Pancreas (tissue), 10 donors: ENCODE data around the gene HOXC5. TPM values are rescaled to one million over a fixed set of nuclear protein-coding genes. Genes with fewer than 3 reads are reported as not detected.

Experiments
- ATAC-seq, 4 donors: fragments of 200-7000 bp; cut with Tn5 transposase; one replicate each; pipeline versions ENCODE4 v1.8.0 to v1.9.1; 2020; ENCODE audit warnings: mild to moderate bottlenecking in 4 of 4, moderate library complexity in 4 of 4
- DNase-seq, 6 donors: peaks; one replicate each; pipeline ENCODE4 v3.0.0-alpha.2; 2020
- FAIRE-seq: peaks from 2 replicates; lab custom pipeline; 2012; peaks lifted over from hg19 to GRCh38; lab: Jason Lieb, UNC
- H3K27ac ChIP-seq, 4 donors: fragments of 200-600 bp; sonication (generic); 1 replicate in 3 of 4; 2 replicates in 1 of 4; pipeline versions ENCODE4 v1.5.0 to v1.8.0; 2020
- H3K27me3 ChIP-seq, 4 donors: fragments of 200-600 bp; one replicate each; pipeline ENCODE4 v1.8.0; 2021
- H3K36me3 ChIP-seq, 3 donors: fragments of 200-600 bp; sonication (generic) in 1 of 3; one replicate each; pipeline versions ENCODE4 v1.5.0 to v1.8.0; 2020 to 2021
- H3K4me1 ChIP-seq, 3 donors: fragments of 200-600 bp; one replicate each; pipeline ENCODE4 v1.8.0; 2021
- H3K4me3 ChIP-seq, 4 donors: fragments of 200-600 bp; sonication (generic) in 2 of 4; one replicate each; pipeline versions ENCODE4 v1.5.0 to v1.8.0; 2020 to 2021
- H3K9me3 ChIP-seq, 4 donors: fragments of 200-600 bp; one replicate each; pipeline ENCODE4 v1.8.0; 2021
- WGBS, 2 donors: extraction: QIAGEN DNeasy Blood & Tissue Kit; methylation state at CpG; one replicate each; pipeline ENCODE4 v1.1.7; 2013; 5-methylcytosine and 5-hydroxymethylcytosine counted together
- intact Hi-C, 3 donors: fragments of 100-400 bp; cut with DNase I; formaldehyde crosslinking; loops; one replicate each; pipeline versions ENCODE4 v1.11.1 to v1.14.2; 2022
- polyA plus RNA-seq, 2 donors: library from polyadenylated mRNA; stranded (reverse); fragments of 200-250 nt; gene quantifications; one replicate each; pipeline ENCODE4 v1.2.3, GENCODE V29; 2013
- total RNA-seq, 6 donors: library from RNA; stranded (reverse); fragmentation: NEBNext Ultra II Directional in 4 of 6; extraction: Animal tissue kit (Norgen Biotek cat#: 25700) in 4 of 6; gene quantifications; one replicate each; pipeline versions ENCODE4 v1.2.1 to v1.2.4, GENCODE V29; 2021 to 2023
- TF ChIP-seq, protein P1 (sequence below), 4 donors: fragments of 200-600 bp; sonication (generic) in 3 of 4; IDR thresholded peaks; one replicate each; pipeline versions ENCODE4 v1.5.0 to v1.8.0; 2021; ENCODE audit warnings: antibody characterized with exemption in 4 of 4
- donor health status: healthy with polysubstance abuse.
- donor health status: DM: no; HTN: no; CAD: no; lungs with moderate emphysema.
- donor health status: DM: no; HTN: no; CAD: no.
- donor health status: control.
- donor health status: control.
- donor health status: Bipolar disorder and iron deficiency.
- donor health status: DM: yes; HTN: yes; CAD: no.
- donor health status: DM: no; HTN: no; CAD: no.
- donor health status: DM: no; HTN: no; CAD: no.
- donor health status: DM: yes; HTN: yes; CAD: no.

Gene HOXC5
- total and polyA plus RNA-seq, 8 donors, result not detected

DNA sequence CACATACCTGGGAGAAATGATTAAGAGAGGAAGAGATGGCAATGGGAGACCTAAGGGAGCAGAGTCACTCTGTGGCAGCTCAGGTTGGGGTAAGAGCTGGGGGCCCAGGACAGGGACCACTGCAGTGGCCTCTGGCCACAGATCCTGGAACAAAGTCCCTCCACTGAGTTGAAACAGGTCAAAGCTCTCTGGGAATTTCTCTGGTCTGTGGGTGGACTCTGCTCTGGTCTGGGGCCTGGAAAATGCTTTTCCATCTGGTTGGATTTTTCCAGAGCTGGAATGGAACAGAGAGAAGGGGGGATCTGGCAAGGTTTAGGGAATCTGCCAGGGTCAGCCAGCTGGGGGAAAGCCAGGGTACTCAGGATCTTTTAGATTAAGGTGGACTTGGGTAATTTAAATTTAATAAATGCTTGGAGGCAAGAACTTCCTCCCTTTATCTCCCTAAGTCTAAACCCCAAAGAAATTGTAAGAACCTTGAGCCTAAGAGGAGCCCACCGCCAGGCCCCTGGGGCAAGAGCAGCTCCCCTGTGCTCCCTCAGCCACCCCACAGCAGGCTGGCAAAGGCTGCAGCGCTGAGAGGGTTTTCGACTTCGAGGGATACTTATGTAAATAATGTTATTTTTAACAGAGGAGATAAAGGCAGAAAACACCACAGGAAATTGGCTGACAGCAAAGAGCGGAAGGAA lies 44.2 kb upstream of the HOXC5 start:
- DNase-seq (no peak), ATAC-seq (no peak), FAIRE-seq (no peak)
- Histone ChIP-seq H3K4me3 (no peak overlapping the region), H3K27me3 (peaks cover 0 to 88% (median 19%) of the 10 kb centered on the region in 4 donors), H3K4me1 (peaks cover 0 to 19% (median 12%) of the 10 kb centered on the region in 3 donors), H3K27ac (no peak overlapping the region), H3K36me3 (no peaks in the 10 kb centered on the region), H3K9me3 (no peaks in the 10 kb centered on the region)
- whole genome bisulfite sequencing, 2 donors, result 11 to 13% methylated on average over 5 of the region's 5 CpGs
- TF ChIP-seq, protein P1, sequence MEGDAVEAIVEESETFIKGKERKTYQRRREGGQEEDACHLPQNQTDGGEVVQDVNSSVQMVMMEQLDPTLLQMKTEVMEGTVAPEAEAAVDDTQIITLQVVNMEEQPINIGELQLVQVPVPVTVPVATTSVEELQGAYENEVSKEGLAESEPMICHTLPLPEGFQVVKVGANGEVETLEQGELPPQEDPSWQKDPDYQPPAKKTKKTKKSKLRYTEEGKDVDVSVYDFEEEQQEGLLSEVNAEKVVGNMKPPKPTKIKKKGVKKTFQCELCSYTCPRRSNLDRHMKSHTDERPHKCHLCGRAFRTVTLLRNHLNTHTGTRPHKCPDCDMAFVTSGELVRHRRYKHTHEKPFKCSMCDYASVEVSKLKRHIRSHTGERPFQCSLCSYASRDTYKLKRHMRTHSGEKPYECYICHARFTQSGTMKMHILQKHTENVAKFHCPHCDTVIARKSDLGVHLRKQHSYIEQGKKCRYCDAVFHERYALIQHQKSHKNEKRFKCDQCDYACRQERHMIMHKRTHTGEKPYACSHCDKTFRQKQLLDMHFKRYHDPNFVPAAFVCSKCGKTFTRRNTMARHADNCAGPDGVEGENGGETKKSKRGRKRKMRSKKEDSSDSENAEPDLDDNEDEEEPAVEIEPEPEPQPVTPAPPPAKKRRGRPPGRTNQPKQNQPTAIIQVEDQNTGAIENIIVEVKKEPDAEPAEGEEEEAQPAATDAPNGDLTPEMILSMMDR (IDR thresholded peaks at IDR 0.05), result no peak
- intact Hi-C loops, result no loop called here

DNA sequence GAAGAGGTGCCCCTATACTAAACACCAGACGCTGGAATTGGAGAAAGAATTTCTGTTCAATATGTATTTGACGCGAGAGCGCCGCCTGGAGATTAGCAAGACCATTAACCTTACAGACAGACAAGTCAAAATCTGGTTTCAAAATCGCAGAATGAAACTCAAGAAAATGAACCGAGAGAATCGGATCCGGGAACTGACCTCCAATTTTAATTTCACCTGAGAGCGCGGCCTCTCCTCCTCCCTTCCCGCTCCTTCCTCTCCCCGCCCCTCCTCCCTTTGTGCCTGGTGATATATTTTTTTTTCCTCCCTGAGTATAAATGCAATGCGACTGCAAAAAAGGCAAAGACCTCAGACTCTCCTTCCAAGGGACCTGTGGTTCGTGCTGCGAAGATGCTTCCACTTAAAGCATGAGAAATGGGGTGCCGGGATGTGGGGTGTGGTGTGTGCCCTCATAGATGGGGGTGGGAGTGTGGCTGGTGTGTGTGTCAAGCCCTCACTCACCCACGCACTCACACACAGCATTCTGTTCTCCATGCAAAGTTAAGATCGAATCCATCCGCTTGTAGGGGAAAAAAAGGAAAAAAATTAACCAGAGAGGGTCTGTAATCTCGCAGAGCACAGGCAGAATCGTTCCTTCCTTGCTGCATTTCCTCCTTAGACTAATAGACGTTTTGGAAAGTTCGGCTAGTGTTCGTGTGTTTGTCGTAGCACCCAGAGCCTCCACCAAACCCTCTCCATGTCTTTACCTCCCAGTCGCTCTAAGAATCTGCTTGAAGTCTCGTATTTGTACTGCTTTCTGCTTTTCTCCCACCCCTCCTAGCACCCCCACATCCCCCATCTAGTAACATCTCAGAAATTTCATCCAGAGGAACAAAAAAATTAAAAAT lies 43.4 kb upstream of the HOXC5 start:
- ATAC-seq (no peak), DNase-seq (no peak), FAIRE-seq (no peak)
- H3K4me3 ChIP-seq, result no peak overlapping the region
- TF ChIP-seq, protein P1 (IDR thresholded peaks at IDR 0.05), result no peak
- H3K9me3 ChIP-seq, result no peaks in the 10 kb centered on the region
- H3K27ac ChIP-seq, result no peak overlapping the region
- intact Hi-C loops, result no loop called here
- no peaks in the 10 kb centered on the region for H3K36me3 ChIP-seq
- peaks cover 3 to 89% (median 16%) of the 10 kb centered on the region in 4 donors for H3K27me3 ChIP-seq
- 5 to 6% methylated on average over 28 of the region's 28 CpGs for WGBS, 2 donors
- peaks cover 0 to 23% (median 16%) of the 10 kb centered on the region in 3 donors for H3K4me1 ChIP-seq

DNA sequence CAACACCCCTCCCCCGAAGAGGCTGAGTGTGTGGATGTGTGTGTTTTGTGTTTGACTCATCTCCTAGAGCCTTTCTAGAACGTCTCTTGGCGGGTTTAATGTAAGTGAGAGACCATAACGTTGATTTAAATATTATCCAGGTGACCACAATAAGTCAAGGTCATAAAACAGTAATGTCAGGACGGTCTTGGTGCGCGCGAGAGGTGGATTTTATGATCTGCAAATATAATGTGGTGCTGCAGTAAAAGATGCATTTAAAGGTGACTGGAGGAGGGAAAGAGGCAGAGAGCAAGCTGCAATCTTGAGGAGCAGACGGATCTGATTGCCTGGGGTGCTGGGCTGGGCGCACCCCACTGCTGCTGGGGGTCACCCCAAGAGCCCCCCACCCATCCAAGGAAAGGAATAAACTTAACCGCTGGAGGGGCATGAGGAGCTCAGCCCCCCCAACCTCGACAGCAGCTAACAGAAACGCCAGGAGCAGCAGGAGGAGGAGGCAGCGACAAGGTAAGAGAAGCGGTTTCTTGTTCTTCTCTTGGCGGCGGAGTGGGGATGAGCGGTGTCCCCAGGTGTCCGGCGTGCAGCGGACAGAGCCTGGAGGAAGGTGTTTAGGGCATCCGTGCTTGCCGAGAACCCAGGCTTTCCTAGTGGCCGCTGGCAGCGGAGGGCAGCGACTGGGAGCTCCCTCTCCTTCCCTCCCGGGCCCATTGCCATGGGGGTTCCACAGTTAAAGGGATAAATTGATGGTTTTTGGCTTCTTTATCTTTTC lies 42.4 kb upstream of the HOXC5 start:
- Histone ChIP-seq H3K4me3 (no peak overlapping the region), H3K27me3 (peaks cover 3 to 89% (median 14%) of the 10 kb centered on the region in 4 donors)

DNA sequence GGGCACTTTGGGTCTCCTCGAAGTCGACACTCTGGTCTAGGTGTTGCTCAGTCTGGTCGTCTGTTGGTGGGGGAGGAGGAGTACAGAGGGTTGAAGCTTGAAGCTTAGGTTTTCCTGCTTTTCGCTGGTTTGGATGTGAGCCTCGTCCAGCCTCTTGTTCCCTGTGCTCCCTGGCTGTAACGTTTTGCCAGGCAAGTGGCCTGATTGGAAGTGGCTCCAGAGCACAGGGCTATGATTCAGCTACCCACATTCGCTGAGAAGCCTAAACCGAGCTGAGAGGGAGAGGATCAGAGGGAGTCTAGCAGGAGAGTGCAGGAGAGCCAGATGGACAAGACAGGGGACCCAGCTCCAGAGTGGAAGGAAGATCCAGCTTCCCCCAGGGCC lies 41.8 kb upstream of the HOXC5 start:
- Histone ChIP-seq H3K4me3 (no peak overlapping the region), H3K4me1 (peaks cover 0 to 21% (median 18%) of the 10 kb centered on the region in 3 donors), H3K9me3 (no peaks in the 10 kb centered on the region), H3K27me3 (peaks cover 3 to 89% (median 12%) of the 10 kb centered on the region in 4 donors), H3K27ac (no peak overlapping the region), H3K36me3 (no peaks in the 10 kb centered on the region)
- TF ChIP-seq, protein P1 (IDR thresholded peaks at IDR 0.05), result no peak
- intact Hi-C loops, result no loop called here
- no peak for FAIRE-seq
- DNase-seq, result no peak
- WGBS, 2 donors, result 4 to 6% methylated on average over 8 of the region's 8 CpGs
- no peak for ATAC-seq

More for the DNA sequence above, 42.4 kb upstream of the HOXC5 start:
- WGBS, 2 donors, result 5 to 6% methylated on average over 27 of the region's 27 CpGs
- no peak for ATAC-seq
- intact Hi-C loops, result no loop called here
- Histone ChIP-seq H3K4me1 (peaks cover 0 to 24% (median 21%) of the 10 kb centered on the region in 3 donors), H3K9me3 (no peaks in the 10 kb centered on the region), H3K27ac (no peak overlapping the region), H3K36me3 (no peaks in the 10 kb centered on the region)
- TF ChIP-seq, protein P1 (IDR thresholded peaks at IDR 0.05), result no peak
- no peak for FAIRE-seq
- DNase-seq, result no peak
